GM21717 (cell line): ENCODE results near the gene CNKSR1.

Experiments
- ATAC-seq: cut with Tn5 transposase; IDR thresholded peaks from one replicate; pipeline ENCODE4 v1.9.1; 2021; ENCODE audit warnings: mild to moderate bottlenecking, moderate library complexity; ENCODE audit not compliant: unreplicated experiment

Gene CNKSR1

DNA sequence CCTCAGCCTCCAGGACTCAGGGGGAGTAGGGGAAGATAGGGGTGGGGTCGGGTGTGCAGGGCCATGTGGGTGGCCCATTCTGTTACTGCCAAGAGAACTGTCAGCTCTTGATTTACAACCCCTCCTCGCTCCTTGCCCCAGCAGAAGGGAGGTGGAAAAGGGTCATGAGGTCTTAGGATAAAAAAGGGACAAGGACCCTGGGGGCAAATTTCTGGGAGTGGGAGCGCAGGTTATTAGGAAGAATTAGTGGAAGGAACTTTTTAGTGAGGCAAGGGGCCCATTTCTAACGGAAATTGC is 17.6 kb upstream of the CNKSR1 start:
- ATAC-seq = no peak

- no peak for ATAC-seq
Observed at GRCh38 chr1:26160527-26161414, 16.5 kb upstream of the CNKSR1 start.

DNA sequence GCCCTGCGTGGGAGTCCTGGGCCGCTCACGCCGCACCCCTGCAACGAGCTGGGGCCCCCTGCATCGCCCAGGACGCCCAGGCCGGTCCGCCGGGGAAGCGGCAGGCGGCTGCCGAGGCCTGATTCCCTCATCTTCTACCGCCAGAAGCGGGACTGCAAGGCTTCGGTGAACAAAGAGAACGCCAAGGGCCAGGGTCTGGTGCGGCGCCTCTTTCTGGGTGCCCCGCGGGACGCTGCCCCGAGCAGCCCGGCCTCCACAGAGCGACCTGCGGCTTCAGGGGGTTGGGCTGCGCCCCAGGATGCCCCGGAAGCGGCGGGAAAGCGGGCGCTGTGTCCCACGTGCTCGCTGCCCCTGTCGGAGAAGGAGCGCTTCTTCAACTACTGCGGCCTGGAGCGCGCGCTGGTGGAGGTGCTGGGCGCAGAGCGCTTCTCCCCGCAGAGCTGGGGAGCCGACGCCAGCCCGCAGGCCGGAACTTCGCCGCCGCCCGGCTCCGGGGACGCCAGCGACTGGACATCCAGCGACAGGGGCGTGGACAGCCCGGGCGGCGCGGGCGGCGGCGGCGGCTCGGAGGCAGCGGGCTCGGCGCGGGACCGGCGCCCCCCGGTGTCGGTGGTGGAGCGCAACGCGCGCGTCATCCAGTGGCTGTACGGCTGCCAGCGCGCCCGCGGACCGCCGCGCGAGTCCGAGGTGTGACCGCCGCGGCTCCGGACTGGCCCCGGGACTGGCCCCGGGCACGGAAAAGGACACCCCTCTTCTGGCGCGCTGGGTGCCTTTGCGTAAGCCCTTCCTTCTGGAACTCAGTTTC is 15.7 kb upstream of the CNKSR1 start:
- no peak for ATAC-seq

DNA sequence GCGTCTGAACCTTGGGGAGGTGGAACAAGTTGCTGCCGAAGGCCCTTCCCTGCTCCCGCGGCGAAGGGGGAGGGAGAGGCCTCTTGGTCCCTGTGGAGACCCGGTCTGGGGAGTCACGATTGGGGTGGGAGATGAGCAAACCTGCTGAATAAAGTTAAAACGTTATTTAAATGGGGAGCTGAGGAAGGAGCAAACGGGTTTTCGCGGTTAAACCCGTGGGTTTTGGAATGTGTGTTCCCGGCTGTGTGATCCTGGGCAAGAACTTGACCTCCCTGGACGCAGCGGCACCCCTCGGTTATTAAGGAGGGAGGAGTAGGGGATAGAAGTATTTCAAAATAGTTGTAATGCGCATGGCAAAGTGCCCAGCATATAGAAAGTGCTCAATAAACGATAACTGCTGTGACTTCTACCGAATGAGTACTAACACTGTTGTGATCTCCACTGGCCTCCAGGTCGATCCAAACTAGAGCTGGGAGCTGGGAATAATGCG is 15.0 kb upstream of the CNKSR1 start:
- no peak for ATAC-seq

DNA sequence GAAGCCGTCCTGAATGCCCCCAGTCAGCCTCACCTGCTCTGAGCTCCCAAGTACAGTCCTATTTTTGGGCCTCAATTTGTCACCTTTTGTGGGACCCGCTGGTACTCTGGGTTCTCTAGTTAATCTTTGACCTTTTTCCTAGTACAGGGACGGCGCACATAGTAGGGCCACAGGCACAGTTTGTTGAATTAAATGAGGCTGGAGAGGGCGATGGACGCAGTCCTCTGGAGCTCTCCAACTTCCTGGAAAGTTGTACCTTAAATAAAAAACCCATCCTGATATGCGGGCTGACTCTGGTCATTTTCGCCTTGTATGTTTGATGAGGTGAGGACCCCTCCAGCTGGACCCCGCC is 13.6 kb upstream of the CNKSR1 start:
- ATAC-seq = no peak

DNA sequence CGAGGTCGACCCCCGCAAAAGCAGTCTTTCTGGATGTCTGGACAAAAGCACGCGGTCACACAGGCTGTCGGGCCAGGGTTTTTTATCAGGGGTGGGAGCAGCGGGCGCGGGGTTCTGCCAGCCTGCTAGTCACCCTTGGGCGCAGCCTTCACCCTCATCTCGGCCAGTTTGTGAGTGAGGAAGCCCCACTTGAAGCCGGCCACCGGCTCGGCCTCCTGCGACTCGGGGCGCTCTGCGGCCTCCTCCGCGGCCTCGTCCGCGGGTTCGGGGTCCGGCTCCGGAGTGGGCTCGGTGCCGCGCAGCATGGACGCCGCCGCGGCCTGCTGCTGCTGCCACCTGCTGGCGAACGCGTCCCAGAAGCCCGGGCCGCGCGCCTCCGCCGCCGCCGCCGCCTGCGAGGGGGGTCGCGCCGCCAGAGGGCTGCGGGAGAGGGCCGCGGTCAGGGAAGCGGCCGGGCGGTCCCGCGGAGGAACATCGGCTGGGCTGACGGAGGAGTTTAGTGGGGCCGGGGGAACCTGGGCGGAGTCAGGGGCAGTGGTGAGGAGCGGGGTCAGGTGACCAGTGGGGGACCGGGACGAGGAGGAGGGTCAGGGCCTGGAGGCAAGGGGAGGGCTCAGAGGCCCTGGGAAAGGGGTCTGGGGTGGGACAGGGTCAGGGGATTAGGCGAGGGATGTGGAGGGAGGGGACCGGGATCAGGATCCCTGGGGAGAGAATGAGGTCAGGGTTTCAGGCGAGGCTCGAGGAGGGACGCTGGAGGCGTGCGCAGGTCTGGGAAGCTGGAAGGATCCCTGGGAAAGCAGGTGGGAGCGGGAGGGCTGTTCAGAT is 13.0 kb upstream of the CNKSR1 start:
- ATAC-seq = no peak

GRCh38 chr1:26164861-26165842 is 12.1 kb upstream of the CNKSR1 start:
- no peak for ATAC-seq

DNA sequence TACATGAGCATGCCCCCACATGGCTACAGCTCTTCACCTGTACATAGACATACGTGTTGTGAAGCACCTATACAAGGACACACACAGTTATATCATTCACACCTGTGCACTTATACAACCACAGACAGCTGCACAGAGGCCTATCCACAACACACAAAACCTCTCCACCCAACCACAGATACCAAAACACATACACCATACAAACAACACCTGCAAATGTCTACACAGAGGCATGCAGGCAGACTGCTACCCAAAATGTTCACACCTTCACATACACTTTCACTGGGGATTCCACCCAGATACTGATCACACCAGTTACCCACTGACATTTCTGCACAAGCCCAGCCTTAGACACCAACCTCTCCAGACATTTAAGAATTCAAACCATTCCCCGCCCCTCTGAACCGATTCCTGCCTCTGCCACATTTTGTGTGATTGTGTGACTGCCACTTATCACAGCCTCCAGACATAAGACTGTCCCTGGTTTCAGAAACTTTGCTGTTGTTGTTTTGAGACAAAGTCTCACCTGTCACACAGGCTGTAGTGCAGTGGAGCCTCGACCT is 10.5 kb upstream of the CNKSR1 start:
- ATAC-seq = no peak

DNA sequence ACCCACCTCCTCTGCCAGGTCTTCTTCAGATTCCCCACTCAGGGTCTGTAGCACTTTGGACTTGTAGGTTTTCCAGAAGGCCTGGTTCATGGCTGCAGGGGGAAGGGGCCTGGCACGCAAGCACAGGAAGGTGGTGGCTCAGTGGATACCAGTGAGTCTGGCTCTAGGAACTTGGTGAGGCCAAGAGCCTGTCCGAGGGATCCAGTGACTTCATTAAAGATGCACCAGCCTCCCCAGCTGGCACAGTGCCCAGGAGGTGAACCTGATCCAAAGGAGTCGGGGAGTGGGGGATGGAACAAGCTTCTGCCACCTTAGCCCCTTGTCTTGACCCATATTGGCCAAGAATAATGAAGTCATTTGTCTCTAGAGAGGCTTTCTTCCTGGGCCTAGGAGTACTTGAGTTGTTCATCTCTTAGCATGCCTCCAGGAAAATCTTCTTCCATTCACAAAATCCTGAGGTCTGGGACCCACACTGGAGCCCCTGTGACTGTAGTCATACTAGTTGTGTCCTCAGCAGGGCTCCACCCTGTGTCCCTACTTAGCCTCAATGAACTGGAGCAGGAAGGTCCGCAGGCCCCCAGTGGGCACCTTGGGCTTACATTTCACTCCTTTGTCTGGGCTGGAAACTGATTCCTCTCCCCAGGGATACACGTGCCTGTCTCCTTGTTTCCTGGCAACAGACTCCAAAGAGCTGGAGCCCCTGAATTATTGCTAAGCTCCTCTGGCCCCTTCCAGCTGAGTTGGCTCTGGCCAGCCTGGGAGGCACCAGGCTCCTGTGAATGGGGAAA is 8.7 kb upstream of the CNKSR1 start, which contains the start of gene C1orf232:
Gene C1orf232, minus strand, starts transcription at position 554 of the 788 bp plus-strand sequence. Its CDS starts 464 bp downstream, at position 90.
- ATAC-seq = no peak

DNA sequence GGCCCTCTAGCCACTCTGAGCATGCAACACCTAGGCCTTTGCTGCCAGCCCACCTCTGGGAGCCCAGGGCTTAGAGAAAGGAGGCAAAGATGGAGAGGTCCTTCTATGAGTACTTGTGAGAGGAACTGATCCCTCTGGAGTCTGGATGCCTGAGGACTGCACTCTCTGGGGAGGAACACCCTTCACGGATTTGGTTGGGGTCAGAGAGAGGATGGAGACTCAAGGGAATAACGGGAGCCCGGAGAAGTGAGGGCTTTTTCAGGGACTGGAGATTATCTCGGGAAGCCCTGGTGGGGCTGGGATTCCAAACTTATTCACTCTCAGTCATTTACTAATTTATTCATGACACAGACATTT is 8.1 kb upstream of the CNKSR1 start:
- no peak for ATAC-seq

GRCh38 chr1:26169669-26170471 is 7.4 kb upstream of the CNKSR1 start, which contains the start of gene ZNF593:
Gene ZNF593 (plus strand): TSS chr1:26169908. CDS start chr1:26169984, 76 bp downstream.
- ATAC-seq = peak; percentile 89

- no peak for ATAC-seq
Observed at GRCh38 chr1:26170472-26170821, 6.8 kb upstream of the CNKSR1 start.

DNA sequence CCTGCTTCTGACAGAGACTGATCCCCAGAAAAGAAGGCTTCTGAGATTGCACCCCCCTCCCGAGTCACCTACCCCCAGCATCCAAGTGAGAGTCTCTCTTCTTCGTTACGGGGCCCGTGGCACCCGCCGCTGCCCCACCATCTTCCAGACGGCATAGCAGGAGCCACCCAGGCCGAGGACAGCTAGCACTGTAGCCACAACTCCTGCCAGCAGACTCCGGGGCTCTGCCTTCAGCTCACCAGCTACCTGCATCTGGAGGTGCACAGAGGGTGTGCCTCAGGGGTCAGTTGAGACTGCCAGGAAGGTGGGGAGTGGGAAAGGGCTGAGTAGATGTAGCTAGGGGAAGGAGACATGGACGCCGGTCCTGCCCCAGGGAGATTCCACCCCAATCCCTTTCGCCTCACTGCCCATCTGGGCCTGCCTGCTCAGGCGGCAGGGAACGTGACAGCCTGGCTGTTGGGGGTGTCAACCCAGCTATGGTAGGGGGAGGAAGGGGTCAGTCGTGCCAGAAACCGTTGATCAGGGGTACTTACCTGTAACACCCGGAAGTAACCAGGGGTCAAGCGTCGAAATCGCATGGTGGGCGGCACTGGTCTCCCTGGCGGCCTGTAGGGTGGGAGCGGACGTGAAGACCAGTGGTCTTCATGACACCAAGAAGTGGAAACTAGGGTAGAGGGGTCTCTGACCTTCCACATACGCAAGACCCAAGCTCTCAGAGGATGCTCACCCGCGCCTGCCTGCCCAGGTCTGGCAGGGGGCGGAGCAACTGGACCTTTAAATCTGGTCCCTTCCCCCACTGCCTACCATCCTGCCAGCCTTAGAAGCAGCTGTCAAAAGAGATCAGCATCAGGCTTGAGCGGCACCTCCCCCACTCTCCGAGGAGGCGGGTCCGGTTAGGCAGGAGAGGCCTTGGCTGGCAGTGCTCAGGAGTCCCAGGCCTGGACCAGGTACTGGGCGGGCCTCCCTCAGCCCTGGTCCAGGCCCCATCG is 5.9 kb upstream of the CNKSR1 start, which contains the start of gene ZNF593OS:
Gene ZNF593OS, minus strand, starts transcription at position 749 of the 989 bp plus-strand sequence. Its CDS starts 171 bp downstream, at position 578.
- ATAC-seq = no peak

DNA sequence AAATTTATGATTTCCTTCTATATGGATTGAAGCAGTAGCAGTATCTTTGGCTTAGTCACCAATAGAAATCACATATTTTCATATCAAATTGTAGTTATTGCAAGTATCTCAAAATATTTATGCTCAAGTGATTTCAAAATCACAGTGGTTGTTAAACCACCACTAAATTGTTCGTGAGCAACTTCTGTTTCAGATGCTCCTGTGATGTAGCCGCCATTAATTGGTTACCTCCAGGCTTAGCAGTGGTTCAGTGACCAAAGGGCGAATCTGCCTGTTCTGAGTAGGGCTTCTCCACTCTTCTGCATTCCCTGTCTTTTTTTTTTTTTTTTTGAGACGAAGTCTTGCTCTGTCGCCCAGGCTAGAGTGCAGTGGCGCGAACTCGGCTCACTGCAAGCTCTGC is 1.9 kb upstream of the CNKSR1 start:
- no peak for ATAC-seq

DNA sequence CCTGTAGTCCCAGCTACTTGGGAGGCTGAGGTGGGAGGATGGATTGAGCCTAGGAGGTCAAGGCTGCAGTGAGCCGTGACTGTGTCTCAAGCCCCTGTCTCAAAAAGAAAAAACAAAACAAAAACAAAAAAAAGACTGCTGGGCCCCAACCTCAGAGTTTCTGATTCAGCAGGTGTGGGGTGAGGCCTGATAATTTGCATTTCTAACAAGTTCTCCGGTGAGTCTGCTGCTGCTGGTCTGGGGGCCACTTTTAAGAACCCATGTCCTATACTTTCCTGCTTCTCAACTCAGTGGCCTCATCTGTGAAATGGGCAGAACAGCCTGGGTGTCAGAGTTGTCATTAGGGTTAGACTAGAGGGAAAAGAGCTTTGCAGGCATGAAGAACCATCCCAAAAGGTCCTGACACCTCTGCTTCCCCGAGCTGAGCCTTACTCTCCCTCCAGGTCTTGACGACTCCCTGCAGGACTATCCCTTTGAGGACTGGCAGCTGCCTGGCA is 2.8 kb downstream of the CNKSR1 start:
- no peak for ATAC-seq

DNA sequence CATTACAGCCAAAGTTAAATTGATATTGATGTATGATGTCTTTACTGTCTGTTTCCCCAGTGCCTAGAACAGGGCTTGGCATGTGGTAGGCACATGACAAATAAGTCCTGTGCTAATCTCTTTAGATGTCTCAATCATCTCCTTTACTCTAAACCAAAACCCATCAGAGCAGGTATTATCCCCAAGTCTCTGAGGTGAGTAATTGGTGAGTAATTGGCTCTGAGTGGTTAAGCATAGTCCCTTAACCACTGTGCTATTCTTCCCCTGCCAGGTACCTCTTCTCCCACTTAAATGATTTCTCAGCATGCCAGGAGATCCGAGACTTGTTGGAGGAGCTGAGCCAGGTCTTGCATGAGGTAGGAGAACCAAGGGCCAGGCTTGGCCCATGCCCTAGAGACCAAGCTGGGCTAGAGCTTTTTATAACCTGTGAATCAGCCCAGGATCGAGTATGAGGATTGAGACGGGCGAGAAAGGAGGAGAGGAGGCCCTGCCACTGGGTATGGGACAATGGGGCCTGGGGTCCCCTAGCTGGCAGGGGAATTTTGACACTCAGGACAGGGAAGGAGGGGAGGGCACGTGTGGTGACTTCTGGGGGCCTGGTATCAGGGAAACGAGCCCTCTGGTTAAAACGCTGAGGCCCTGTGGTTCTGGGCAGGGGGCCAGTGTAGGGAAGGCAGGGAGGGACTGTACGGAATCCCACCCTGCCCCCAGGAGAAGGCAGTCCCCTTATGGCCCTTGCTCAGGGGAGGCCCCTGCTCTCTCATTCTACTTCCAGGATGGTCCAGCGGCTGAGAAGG is 4.5 kb downstream of the CNKSR1 start:
- no peak for ATAC-seq
